Measurements from ENCODE around the gene KRT33A. TPM values are rescaled to one million over a fixed set of nuclear protein-coding genes. Genes with fewer than 3 reads are reported as not detected.

The KRT33A gene
- total RNA-seq, 2 experiments from 2014 or later, result not detected

- Mint-ChIP-seq H3K4me1 (ENCODE audit: low read depth) (peaks cover 59% of the 10 kb centered on the region), H3K9me3 (no peaks in the 10 kb centered on the region), H3K4me3 (no peak overlapping the region), H3K36me3 (ENCODE audit: low read depth) (no peaks in the 10 kb centered on the region), H3K27me3 (no peaks in the 10 kb centered on the region), H3K27ac (peak overlapping the region; percentile 74)
- CTCF ChIA-PET, result no interaction called here
- peaks cover 76% of the 10 kb centered on the region for H3K4me1 ChIP-seq (ENCODE audit: insufficient read depth, low read length)
- H3K27ac ChIP-seq (ENCODE audit: low read depth in 1 of 2, low read length in 2 of 2), result no peak overlapping the region
- intact Hi-C loops (cut with DNase I, micrococcal nuclease), result loop anchor here in 1 of 2 experiments (5.0 to 10.0 kb wide), 2 partner anchors 168 to 221 kb away; no protein-coding TSS in a partner anchor
- no peaks in the 10 kb centered on the region for H3K27me3 ChIP-seq (ENCODE audit: control insufficient read depth in 1 of 2, insufficient read depth in 2 of 2, low read length in 2 of 2)
- H3K4me3 ChIP-seq (ENCODE audit: low read length), result no peak overlapping the region
- TF ChIP-seq CTCF (IDR thresholded peaks at IDR 0.05), result no peak
- peak; percentile 58 for ATAC-seq (ENCODE audit: poor library complexity)
- H3K36me3 ChIP-seq (ENCODE audit: insufficient read depth, low read length), result no peaks in the 10 kb centered on the region
- no peaks in the 10 kb centered on the region for H3K9me3 ChIP-seq (ENCODE audit: control insufficient read depth in 1 of 2, insufficient read depth in 1 of 2, low read length in 2 of 2)
- peak in 7 of 14 experiments; percentile 10 to 68 (median 49) for DNase-seq
- POLR2A ChIA-PET, result no interaction called here
Observed at GRCh38 chr17:41326173-41327145, 24.2 kb downstream of the KRT33A start.

GRCh38 chr17:41325611-41326010, 25.0 kb downstream of the KRT33A start:
- TF ChIP-seq CTCF (IDR thresholded peaks at IDR 0.05), result no peak
- H3K4me3 Mint-ChIP-seq, result no peak overlapping the region

GRCh38 chr17:41325126-41325525, 25.5 kb downstream of the KRT33A start:
- no peak overlapping the region for H3K27ac ChIP-seq (ENCODE audit: low read depth in 1 of 2, low read length in 2 of 2)
- ChIA-PET POLR2A (no interaction called here), CTCF (no interaction called here)
- Mint-ChIP-seq H3K36me3 (ENCODE audit: low read depth) (no peaks in the 10 kb centered on the region), H3K4me3 (no peak overlapping the region), H3K9me3 (no peaks in the 10 kb centered on the region), H3K4me1 (ENCODE audit: low read depth) (peaks cover 69% of the 10 kb centered on the region), H3K27me3 (no peaks in the 10 kb centered on the region), H3K27ac (no peak overlapping the region)
- H3K9me3 ChIP-seq (ENCODE audit: control insufficient read depth in 1 of 2, insufficient read depth in 1 of 2, low read length in 2 of 2), result no peaks in the 10 kb centered on the region
- no peak for DNase-seq
- intact Hi-C loops (cut with DNase I, micrococcal nuclease), result loop anchor here in 1 of 2 experiments (5.0 to 10.0 kb wide), 2 partner anchors 170 to 222 kb away; no protein-coding TSS in a partner anchor
- no peak overlapping the region for H3K4me3 ChIP-seq (ENCODE audit: low read length)
- H3K4me1 ChIP-seq (ENCODE audit: insufficient read depth, low read length), result peaks cover 76% of the 10 kb centered on the region
- H3K36me3 ChIP-seq (ENCODE audit: insufficient read depth, low read length), result no peaks in the 10 kb centered on the region
- no peak for ATAC-seq (ENCODE audit: poor library complexity)
- TF ChIP-seq CTCF (IDR thresholded peaks at IDR 0.05), result no peak
- no peaks in the 10 kb centered on the region for H3K27me3 ChIP-seq (ENCODE audit: control insufficient read depth in 1 of 2, insufficient read depth in 2 of 2, low read length in 2 of 2)

More at GRCh38 chr17:41325611-41326010, 25.0 kb downstream of the KRT33A start:
- Mint-ChIP-seq H3K27ac (peak overlapping the region; percentile 74), H3K4me1 (ENCODE audit: low read depth) (peaks cover 67% of the 10 kb centered on the region), H3K36me3 (ENCODE audit: low read depth) (no peaks in the 10 kb centered on the region), H3K9me3 (no peaks in the 10 kb centered on the region), H3K27me3 (no peaks in the 10 kb centered on the region)
- no peak for ATAC-seq (ENCODE audit: poor library complexity)
- no peak overlapping the region for H3K4me3 ChIP-seq (ENCODE audit: low read length)
- no peak overlapping the region for H3K27ac ChIP-seq (ENCODE audit: low read depth in 1 of 2, low read length in 2 of 2)
- H3K9me3 ChIP-seq (ENCODE audit: control insufficient read depth in 1 of 2, insufficient read depth in 1 of 2, low read length in 2 of 2), result no peaks in the 10 kb centered on the region
- DNase-seq, result no peak
- ChIA-PET POLR2A (no interaction called here), CTCF (no interaction called here)
- H3K27me3 ChIP-seq (ENCODE audit: control insufficient read depth in 1 of 2, insufficient read depth in 2 of 2, low read length in 2 of 2), result no peaks in the 10 kb centered on the region
- intact Hi-C loops (cut with DNase I, micrococcal nuclease), result loop anchor here in 1 of 2 experiments (5.0 to 10.0 kb wide), 2 partner anchors 169 to 222 kb away; no protein-coding TSS in a partner anchor
- H3K36me3 ChIP-seq (ENCODE audit: insufficient read depth, low read length), result no peaks in the 10 kb centered on the region
- peaks cover 76% of the 10 kb centered on the region for H3K4me1 ChIP-seq (ENCODE audit: insufficient read depth, low read length)

All from CD4-positive, alpha-beta T cell (primary cell).